HG03469 (cell line): ENCODE measurements around the gene TCERG1L.

Experiments used
- ATAC-seq: cut with Tn5 transposase; IDR thresholded peaks from one replicate; pipeline ENCODE4 v1.9.1; 2021; ENCODE audit warnings: mild to moderate bottlenecking, moderate library complexity, moderate number of reproducible peaks; ENCODE audit not compliant: unreplicated experiment

Gene TCERG1L

GRCh38 chr10:131231323-131231964, 80.1 kb downstream of the TCERG1L start:
- ATAC-seq: no peak

- ATAC-seq: no peak
Observed at GRCh38 chr10:131230641-131231322, 80.7 kb downstream of the TCERG1L start.

GRCh38 chr10:131230166-131230565, 81.4 kb downstream of the TCERG1L start:
- ATAC-seq: no peak

- no peak for ATAC-seq
Observed at GRCh38 chr10:131227163-131227740, 84.3 kb downstream of the TCERG1L start.

- no peak for ATAC-seq
Observed at GRCh38 chr10:131226446-131227162, 84.9 kb downstream of the TCERG1L start.

- ATAC-seq: no peak
Observed at GRCh38 chr10:131224106-131224505, 87.4 kb downstream of the TCERG1L start.

GRCh38 chr10:131223422-131223821, 88.1 kb downstream of the TCERG1L start:
- ATAC-seq: no peak

GRCh38 chr10:131222986-131223385, 88.5 kb downstream of the TCERG1L start:
- ATAC-seq: no peak

- no peak for ATAC-seq
Observed at GRCh38 chr10:131221632-131222277, 89.8 kb downstream of the TCERG1L start.

GRCh38 chr10:131220601-131221171, 90.8 kb downstream of the TCERG1L start:
- no peak for ATAC-seq

- ATAC-seq: no peak
Observed at GRCh38 chr10:131219955-131220489, 91.5 kb downstream of the TCERG1L start.

- ATAC-seq: no peak
Observed at GRCh38 chr10:131219584-131219886, 92.0 kb downstream of the TCERG1L start.

- no peak for ATAC-seq
Observed at GRCh38 chr10:131218811-131219583, 92.5 kb downstream of the TCERG1L start.

- ATAC-seq: no peak
Observed at GRCh38 chr10:131216681-131217230, 94.8 kb downstream of the TCERG1L start.

GRCh38 chr10:131215776-131216175, 95.7 kb downstream of the TCERG1L start:
- ATAC-seq: no peak

GRCh38 chr10:131214521-131215244, 96.8 kb downstream of the TCERG1L start:
- ATAC-seq: no peak

GRCh38 chr10:131213741-131214505, 97.6 kb downstream of the TCERG1L start:
- no peak for ATAC-seq

- ATAC-seq: no peak
Observed at GRCh38 chr10:131212763-131213325, 98.7 kb downstream of the TCERG1L start.
